Motor neuron (in vitro differentiated cells): ENCODE measurements around the gene ENTPD2. TPM values are rescaled to one million over a fixed set of nuclear protein-coding genes. Genes with fewer than 3 reads are reported as not detected.

ENCODE experiments used
- ATAC-seq, 8 experiments: fragments of 200-7000 bp; cut with Tn5 transposase; replicated peaks in 6 of 8; 2 replicates each; pipeline ENCODE4 v1.8.0; 2021; ENCODE audit warnings: mild to moderate bottlenecking in 8 of 8, moderate library complexity in 8 of 8
- H3K27ac ChIP-seq, 2 donors: fragments of 250-450 bp; sonication (Bioruptor Pico); 2 replicates each; pipeline ENCODE4 v1.9.0; 2021; ENCODE audit warnings: antibody characterized with exemption in 2 of 2, mild to moderate bottlenecking in 2 of 2, moderate library complexity in 1 of 2
- H3K4me1 ChIP-seq, 2 donors: fragments of 250-450 bp; sonication (Bioruptor Pico); replicated peaks in 1 of 2; 2 replicates each; pipeline ENCODE4 v1.6.1; 2021; ENCODE audit warnings: antibody characterized with exemption in 2 of 2, mild to moderate bottlenecking in 2 of 2, moderate library complexity in 1 of 2
- H3K4me3 ChIP-seq, 5 donors: fragments of 250-450 bp; sonication (Bioruptor Pico); 2 replicates each; pipeline ENCODE4 v1.9.0; 2021; ENCODE audit warnings: antibody characterized with exemption in 5 of 5, mild to moderate bottlenecking in 5 of 5, moderate library complexity in 4 of 5
- WGBS, 10 experiments: fragments of 450-650 bp; shearing (Covaris generic); methylation state at CpG; one replicate each; pipeline ENCODE4 v1.0.0; 2022; 5-methylcytosine and 5-hydroxymethylcytosine counted together
- in situ Hi-C, 9 experiments: fragments of 400-800 bp; cut with MboI; loops; one replicate each; pipeline ENCODE4 v1.15.0; 2021; ENCODE audit warnings: low sequenced_read_pairs in 9 of 9, low pct_unique_long_range_greater_than_20kb in 2 of 9; ENCODE audit not compliant: unreplicated experiment in 9 of 9
- total RNA-seq, 8 experiments: library from RNA; unstranded; fragments of 300-600 nt; gene quantifications; 2 replicates each; pipeline versions ENCODE4 v1.2.3 to v1.2.4, GENCODE V29; 2022

Gene ENTPD2
- total RNA-seq, 8 experiments from 2014 or later, result 0.13 to 1.3 (median 0.34) TPM

GRCh38 chr9:137018761-137019559 is 34.9 kb downstream of the ENTPD2 start:
- no peaks in the 10 kb centered on the region for H3K4me1 ChIP-seq
- no peak for ATAC-seq
- no peak overlapping the region for H3K27ac ChIP-seq
- in situ Hi-C loops, result no loop called here
- H3K4me3 ChIP-seq, result no peak overlapping the region
- WGBS, 10 experiments, result 85 to 100% (median 97%) methylated on average over 2 to 5 of the region's 36 CpGs; no CpG with 5 or more reads in 5 of the 10 experiments

- H3K4me3 ChIP-seq, result no peak overlapping the region
- no CpG with 5 or more reads among the region's 45 CpGs for WGBS, 10 experiments
- in situ Hi-C loops, result no loop called here
- H3K27ac ChIP-seq, result no peak overlapping the region
- no peak for ATAC-seq
- H3K4me1 ChIP-seq, result no peaks in the 10 kb centered on the region
Measured at GRCh38 chr9:137017791-137018497, 35.9 kb downstream of the ENTPD2 start.

GRCh38 chr9:137017071-137017470 is 36.8 kb downstream of the ENTPD2 start:
- H3K4me3 ChIP-seq, result no peak overlapping the region
- H3K4me1 ChIP-seq, result no peaks in the 10 kb centered on the region
- in situ Hi-C loops, result no loop called here
- 98 to 100% (median 98%) methylated on average over 3 to 12 of the region's 28 CpGs; no CpG with 5 or more reads in 7 of the 10 experiments for WGBS, 10 experiments
- no peak overlapping the region for H3K27ac ChIP-seq
- no peak for ATAC-seq

GRCh38 chr9:137016436-137016835 is 37.4 kb downstream of the ENTPD2 start:
- Histone ChIP-seq H3K27ac (no peak overlapping the region), H3K4me3 (no peak overlapping the region), H3K4me1 (no peaks in the 10 kb centered on the region)
- WGBS, 10 experiments, result 93% methylated on average over 3 of the region's 16 CpGs; no CpG with 5 or more reads in 9 of the 10 experiments
- ATAC-seq, result no peak
- in situ Hi-C loops, result no loop called here

- Histone ChIP-seq H3K4me1 (no peaks in the 10 kb centered on the region), H3K27ac (no peak overlapping the region), H3K4me3 (no peak overlapping the region)
- WGBS, 10 experiments, result 100% methylated on average over 3 of the region's 21 CpGs; no CpG with 5 or more reads in 9 of the 10 experiments
- in situ Hi-C loops, result no loop called here
- no peak for ATAC-seq
Measured at GRCh38 chr9:137015976-137016375, 37.9 kb downstream of the ENTPD2 start.

GRCh38 chr9:137015540-137015930 is 38.3 kb downstream of the ENTPD2 start:
- ATAC-seq, result no peak
- Histone ChIP-seq H3K4me3 (no peak overlapping the region), H3K27ac (no peak overlapping the region), H3K4me1 (no peaks in the 10 kb centered on the region)
- WGBS, 10 experiments, result 98% methylated on average over 8 of the region's 25 CpGs; no CpG with 5 or more reads in 9 of the 10 experiments
- in situ Hi-C loops, result no loop called here

- Histone ChIP-seq H3K27ac (no peak overlapping the region), H3K4me1 (no peaks in the 10 kb centered on the region), H3K4me3 (no peak overlapping the region)
- in situ Hi-C loops, result no loop called here
- no peak for ATAC-seq
- 82 to 95% methylated on average over 4 of the region's 36 CpGs; no CpG with 5 or more reads in 8 of the 10 experiments for WGBS, 10 experiments
Measured at GRCh38 chr9:137014776-137015539, 38.9 kb downstream of the ENTPD2 start.

GRCh38 chr9:137014166-137014565 is 39.7 kb downstream of the ENTPD2 start:
- in situ Hi-C loops, result no loop called here
- no CpG with 5 or more reads among the region's 23 CpGs for WGBS, 10 experiments
- no peak overlapping the region for H3K27ac ChIP-seq

GRCh38 chr9:137013571-137013940 is 40.3 kb downstream of the ENTPD2 start:
- H3K27ac ChIP-seq, result no peak overlapping the region
- peak in 1 of 8 experiments; percentile 3 for ATAC-seq
- no peaks in the 10 kb centered on the region for H3K4me1 ChIP-seq
- 93% methylated on average over 3 of the region's 20 CpGs; no CpG with 5 or more reads in 9 of the 10 experiments for WGBS, 10 experiments
- in situ Hi-C loops, result no loop called here
- H3K4me3 ChIP-seq, result no peak overlapping the region

More at GRCh38 chr9:137014166-137014565, 39.7 kb downstream of the ENTPD2 start:
- H3K4me3 ChIP-seq, result no peak overlapping the region
- H3K4me1 ChIP-seq, result no peaks in the 10 kb centered on the region
- ATAC-seq, result peak in 1 of 8 experiments; percentile 1

- Histone ChIP-seq H3K27ac (no peak overlapping the region), H3K4me3 (no peak overlapping the region), H3K4me1 (no peaks in the 10 kb centered on the region)
- in situ Hi-C loops, result no loop called here
- 93% methylated on average over 3 of the region's 67 CpGs; no CpG with 5 or more reads in 9 of the 10 experiments for WGBS, 10 experiments
- peak in 2 of 8 experiments; percentile 30 to 34 for ATAC-seq
Measured at GRCh38 chr9:137012694-137013570, 40.9 kb downstream of the ENTPD2 start.

GRCh38 chr9:137011907-137012675 is 41.8 kb downstream of the ENTPD2 start:
- WGBS, 10 experiments, result 0 to 100% (median 93%) methylated on average over 1 to 17 of the region's 39 CpGs; no CpG with 5 or more reads in 7 of the 10 experiments
- no peaks in the 10 kb centered on the region for H3K4me1 ChIP-seq
- in situ Hi-C loops, result no loop called here
- no peak overlapping the region for H3K27ac ChIP-seq
- no peak overlapping the region for H3K4me3 ChIP-seq
- no peak for ATAC-seq

GRCh38 chr9:137011156-137011555 is 42.7 kb downstream of the ENTPD2 start:
- H3K4me3 ChIP-seq, result no peak overlapping the region
- no peaks in the 10 kb centered on the region for H3K4me1 ChIP-seq
- no peak overlapping the region for H3K27ac ChIP-seq
- in situ Hi-C loops, result no loop called here
- no CpG with 5 or more reads among the region's 24 CpGs for WGBS, 10 experiments
- ATAC-seq, result no peak
